Measurements from ENCODE around the gene ABHD1.
"Not testable (repeated sequence)": the region's sequence is repeated elsewhere in the genome, so short reads cannot be mapped to it uniquely, and the experiment has no call there.

ABHD1 gene

DNA sequence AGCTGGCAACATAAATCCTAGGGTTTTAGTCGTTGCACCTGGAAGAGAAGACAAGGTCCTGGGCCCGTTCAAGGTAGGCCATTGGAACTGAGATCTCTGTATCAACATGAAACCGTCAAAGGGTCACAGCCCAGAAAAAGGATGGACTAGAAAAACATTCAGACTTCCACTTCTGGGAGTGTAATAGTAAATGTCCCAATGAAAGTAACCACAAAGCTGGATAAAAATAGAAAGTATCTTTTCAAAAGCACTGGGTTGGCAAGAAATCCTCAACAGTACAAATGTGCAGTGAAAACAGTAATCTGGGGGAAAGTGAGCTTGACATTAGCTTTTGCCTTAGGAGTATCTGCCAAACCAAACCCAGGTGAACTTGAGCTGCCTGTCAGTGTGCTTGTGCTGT is 17.6 kb upstream of the ABHD1 start:
- ChIA-PET CTCF (interaction anchor here (0.6 kb wide), 1 partner anchor 12 kb away, joined by 3 read pairs; no protein-coding TSS in a partner anchor), POLR2A (no interaction called here)
- DNase-seq (ENCODE audit: extremely low spot score) = no peak

DNA sequence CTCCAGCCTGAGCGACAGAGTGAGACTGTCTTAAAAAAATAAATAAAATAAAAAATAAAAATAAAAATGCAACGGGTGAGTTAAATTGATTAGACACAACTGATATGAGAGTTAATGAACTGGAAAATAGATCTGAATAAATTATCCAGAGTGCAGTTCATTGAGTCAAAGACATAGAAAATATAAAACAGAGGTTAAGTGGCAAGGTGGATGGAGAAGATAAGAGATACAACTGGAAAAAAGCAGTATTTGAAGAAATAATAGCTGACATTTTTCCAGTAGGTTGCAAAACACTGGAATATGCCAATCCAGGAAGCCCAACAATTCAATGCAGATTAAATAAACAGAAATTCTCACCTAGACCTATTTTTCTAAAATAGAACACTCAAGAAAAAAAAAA is 15.4 kb upstream of the ABHD1 start:
- TF ChIP-seq CTBP1 (IDR thresholded peaks at IDR 0.05; ENCODE audit: borderline replicate concordance) (no peak), FOXA1 (IDR thresholded peaks at IDR 0.05) (no peak), SUZ12 (IDR thresholded peaks at IDR 0.05) (no peak), LEF1 (IDR thresholded peaks at IDR 0.05; ENCODE audit: borderline replicate concordance) (no peak)
- POLR2A ChIA-PET = interaction anchor here (1.3 kb wide), 1 partner anchor 26 kb away, joined by 3 read pairs; no protein-coding TSS in a partner anchor
- no peak for DNase-seq (ENCODE audit: extremely low spot score)
- CTCF ChIA-PET = interaction anchor here (0.7 kb wide), 1 partner anchor 54 kb away, joined by 4 read pairs; no protein-coding TSS in a partner anchor

More for the DNA sequence above, 17.6 kb upstream of the ABHD1 start:
- TF ChIP-seq HDGF (IDR thresholded peaks at IDR 0.05; ENCODE audit: borderline replicate concordance) (no peak), TARDBP (IDR thresholded peaks at IDR 0.05) (no peak), BHLHE40 (IDR thresholded peaks at IDR 0.05; ENCODE audit: borderline replicate concordance) (no peak), SP1 (IDR thresholded peaks at IDR 0.05) (no peak), FOXK2 (IDR thresholded peaks at IDR 0.05) (no peak), ZNF384 (IDR thresholded peaks at IDR 0.05) (no peak)

DNA sequence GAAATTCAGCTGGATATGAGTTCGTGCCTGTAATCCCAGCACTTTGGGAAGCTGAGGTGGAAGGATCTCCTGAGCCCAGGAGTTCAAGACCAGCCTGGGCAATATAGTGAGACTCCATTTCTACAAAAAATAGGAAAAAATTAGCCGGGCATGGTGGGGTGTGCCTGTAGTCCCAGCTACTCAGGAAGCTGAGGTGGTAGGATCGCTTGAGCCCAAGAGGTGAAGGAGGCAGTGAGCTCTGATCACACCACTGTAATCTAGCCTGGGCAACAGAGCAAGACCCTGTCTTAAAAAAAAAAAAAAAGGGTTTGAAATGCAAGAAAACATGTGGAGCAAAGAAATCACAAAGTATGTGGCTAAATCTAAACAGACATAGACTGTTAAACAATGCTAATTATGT is 14.5 kb upstream of the ABHD1 start:
- ChIA-PET CTCF (no interaction called here), POLR2A (interaction anchor here (0.9 to 1.3 kb wide), 2 partner anchors 15 to 25 kb away, joined by 3 read pairs; no protein-coding TSS in a partner anchor)
- DNase-seq (ENCODE audit: extremely low spot score) = no peak
- TF ChIP-seq NFRKB (IDR thresholded peaks at IDR 0.05) = no peak
- TF ChIP-seq SUZ12 (IDR thresholded peaks at IDR 0.05) = no peak
- no peak for TF ChIP-seq CTBP1 (IDR thresholded peaks at IDR 0.05; ENCODE audit: borderline replicate concordance)

DNA sequence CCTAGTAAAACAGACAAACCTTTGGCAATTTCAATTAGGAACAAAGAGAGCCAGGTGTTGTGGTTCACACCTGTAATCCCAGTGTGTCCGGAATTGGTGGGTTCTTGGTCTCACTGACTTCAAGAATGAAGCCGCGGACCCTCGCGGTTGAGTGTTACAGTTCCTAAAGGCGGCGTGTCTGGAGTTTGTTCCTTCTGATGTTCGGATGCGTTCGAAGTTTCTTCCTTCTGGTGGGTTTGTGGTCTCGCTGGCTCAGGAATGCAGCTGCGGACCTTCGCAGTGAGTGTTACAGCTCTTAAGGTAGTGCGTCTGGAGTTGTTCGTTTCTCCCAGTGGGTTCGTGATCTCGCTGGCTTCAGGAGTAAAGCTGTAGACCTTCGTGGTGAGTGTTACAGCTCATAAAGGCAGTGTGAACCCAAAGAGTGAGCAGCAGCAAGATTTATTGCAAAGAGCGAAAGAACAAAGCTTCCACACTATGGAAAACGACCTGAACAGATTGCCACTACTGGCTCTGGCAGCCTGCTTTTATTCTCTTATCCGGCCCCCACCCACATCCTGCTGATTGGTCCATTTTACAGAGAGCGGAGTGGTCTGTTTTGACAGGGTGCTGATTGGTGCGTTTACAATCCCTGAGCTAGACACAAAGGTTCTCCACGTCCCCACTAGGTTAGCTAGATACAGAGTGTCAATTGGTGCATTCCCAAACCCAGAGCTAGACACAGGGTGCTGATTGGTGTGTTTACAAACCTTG is 12.8 kb upstream of the ABHD1 start:
- not testable (repeated sequence) for DNase-seq (ENCODE audit: extremely low spot score)
- ChIA-PET POLR2A (interaction anchor here (1.2 kb wide), 1 partner anchor 24 kb away, joined by 3 read pairs; no protein-coding TSS in a partner anchor), CTCF (interaction anchor here (0.6 kb wide), 1 partner anchor 193 kb away, joined by 4 read pairs; no protein-coding TSS in a partner anchor)

DNA sequence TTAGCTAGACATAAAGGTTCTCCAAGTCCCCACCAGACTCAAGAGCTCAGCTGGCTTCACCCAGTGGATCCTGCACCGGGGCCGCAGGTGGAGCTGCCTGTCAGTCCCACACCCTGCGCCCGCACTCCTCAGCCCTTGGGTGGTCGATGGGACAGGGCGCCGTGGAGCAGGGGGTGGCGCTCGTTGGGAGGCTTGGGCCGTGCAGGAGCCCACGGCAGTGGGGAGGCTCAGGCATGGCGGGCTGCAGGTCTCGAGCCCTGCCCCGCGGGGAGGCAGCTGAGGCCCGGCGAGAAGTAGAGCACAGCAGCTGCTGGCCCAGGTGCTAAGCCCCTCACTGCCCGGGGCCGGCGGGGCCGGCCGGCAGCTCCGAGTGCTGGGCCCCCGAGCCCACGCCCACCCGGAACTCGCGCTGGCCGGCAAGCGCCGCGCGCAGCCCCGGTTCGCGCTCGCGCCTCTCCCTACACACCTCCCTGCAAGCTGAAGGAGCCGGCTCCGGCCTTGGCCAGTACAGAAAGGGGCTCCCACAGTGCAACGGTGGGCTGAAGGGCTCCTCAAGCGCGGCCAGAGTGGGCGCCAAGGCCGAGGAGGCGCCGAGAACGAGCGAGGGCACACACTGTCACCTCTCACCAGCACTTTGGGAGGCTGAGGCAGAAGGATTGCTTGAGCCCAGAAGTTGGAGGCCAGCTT is 12.1 kb upstream of the ABHD1 start:
- DNase-seq (ENCODE audit: extremely low spot score); CTCF ChIA-PET: not testable (repeated sequence)
- POLR2A ChIA-PET = interaction anchor here (1.2 kb wide), 1 partner anchor 24 kb away, joined by 3 read pairs; no protein-coding TSS in a partner anchor

DNA sequence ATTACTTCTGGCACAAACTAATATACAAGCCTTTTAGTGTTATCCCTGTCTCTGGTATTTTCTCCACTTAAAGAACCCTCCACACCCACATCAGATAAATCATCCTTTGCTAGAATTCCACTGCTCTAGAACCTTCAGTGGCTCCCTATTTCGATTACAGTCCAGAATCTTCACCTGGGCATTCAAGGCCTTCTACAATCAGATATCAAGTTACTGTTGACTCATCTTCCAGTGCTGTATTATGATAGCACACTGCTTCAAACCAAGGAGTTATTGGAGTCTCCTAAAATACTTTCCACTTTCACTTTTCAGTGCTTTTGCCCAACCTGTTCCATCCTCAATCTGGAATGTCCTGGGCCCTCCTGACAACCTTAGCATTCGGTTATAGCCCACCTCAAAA is 8.1 kb upstream of the ABHD1 start:
- DNase-seq (ENCODE audit: extremely low spot score) = no peak
- ChIA-PET POLR2A (interaction anchor here (2.6 kb wide), 1 partner anchor 8 kb away, joined by 9 read pairs; the partner anchor contains the start of gene ABHD1), CTCF (interaction anchor here (0.7 kb wide), 1 partner anchor 207 kb away, joined by 3 read pairs; the partner anchor contains the start of gene MPV17)
- TF ChIP-seq L3MBTL2 (conservative IDR thresholded peaks at IDR 0.05) = no peak
- no peak for TF ChIP-seq ARNT (IDR thresholded peaks at IDR 0.05)
- TF ChIP-seq FOXA1 (IDR thresholded peaks at IDR 0.05) = no peak
- no peak for TF ChIP-seq LEF1 (IDR thresholded peaks at IDR 0.05; ENCODE audit: borderline replicate concordance)
- TF ChIP-seq TARDBP (IDR thresholded peaks at IDR 0.05) = no peak
- no peak for TF ChIP-seq SP1 (IDR thresholded peaks at IDR 0.05)
- TF ChIP-seq FOXK2 (IDR thresholded peaks at IDR 0.05) = no peak
- TF ChIP-seq ZNF384 (IDR thresholded peaks at IDR 0.05) = no peak

DNA sequence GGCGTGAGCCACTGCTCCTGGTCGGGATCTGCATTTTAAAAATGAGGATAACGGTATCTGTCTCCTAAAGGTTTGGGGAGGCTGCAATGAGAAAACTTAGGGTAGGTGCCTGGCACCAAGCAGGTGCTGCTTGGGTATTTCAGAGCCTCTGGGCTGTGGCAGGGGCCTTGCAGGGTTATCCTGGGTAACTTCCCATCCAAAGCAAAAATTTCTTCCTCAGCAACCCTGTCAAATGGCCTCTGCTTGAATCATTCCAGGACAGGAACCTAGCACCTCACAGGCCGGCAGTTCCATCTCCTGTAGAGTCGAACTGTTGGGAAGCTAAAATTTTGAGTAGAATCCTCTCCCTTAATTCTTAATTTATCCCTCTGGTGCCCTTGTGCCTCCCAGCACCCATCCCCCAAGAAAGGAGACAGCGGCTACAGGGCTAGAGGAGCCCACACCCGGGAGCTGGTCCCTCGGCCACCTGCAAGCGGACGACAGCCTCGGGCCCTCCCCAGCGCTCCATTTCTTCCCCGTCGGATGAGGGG is 5.6 kb upstream of the ABHD1 start:
- TF ChIP-seq FOXM1 (IDR thresholded peaks at IDR 0.05; ENCODE audit: borderline replicate concordance) = no peak
- DNase-seq (ENCODE audit: extremely low spot score) = no peak
- POLR2A ChIA-PET = no interaction called here
- CTCF ChIA-PET = interaction anchor here (0.6 kb wide), 1 partner anchor 12 kb away, joined by 3 read pairs; no protein-coding TSS in a partner anchor

DNA sequence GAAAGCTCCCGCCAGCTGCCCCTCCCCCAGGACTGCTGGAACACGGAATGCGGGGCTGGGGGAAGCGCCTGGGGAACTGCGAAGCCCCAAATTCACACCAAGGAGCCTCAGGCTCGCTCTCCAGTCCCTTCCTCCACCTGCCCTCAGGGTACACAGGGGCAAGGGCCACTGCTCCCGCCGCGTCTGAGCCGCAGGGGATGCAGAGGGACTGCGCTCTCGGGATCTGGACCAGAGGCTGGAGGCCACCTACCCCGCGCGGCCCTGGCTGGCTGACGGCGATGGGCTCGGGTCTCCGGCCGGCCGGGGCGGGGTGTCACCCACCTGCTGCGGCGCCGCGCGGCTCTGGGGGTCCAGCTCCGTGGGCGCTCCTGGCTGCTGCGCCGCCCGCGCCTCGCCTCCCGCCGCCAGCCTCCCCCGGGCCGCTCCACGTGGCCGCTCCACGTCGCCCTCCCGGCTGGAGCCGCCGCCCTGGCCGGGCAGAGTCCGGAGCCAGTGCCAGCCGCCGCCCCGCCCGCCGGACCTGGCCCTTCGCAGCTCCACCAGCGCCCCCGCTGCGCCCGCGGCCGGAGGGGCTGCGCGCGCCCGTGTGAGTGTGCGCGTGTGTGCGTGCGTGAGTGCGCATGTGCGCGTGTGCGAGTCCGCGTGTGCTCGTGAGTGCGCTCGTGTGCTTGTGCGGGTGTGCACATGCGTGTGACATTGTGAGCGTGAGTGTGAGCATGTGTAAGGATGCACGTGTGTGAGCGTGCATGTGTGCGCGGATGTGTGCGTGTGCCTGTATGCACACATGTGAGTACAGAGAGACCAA is 4.9 kb upstream of the ABHD1 start, which contains the start of gene CGREF1:
Gene CGREF1 (minus strand): TSS at position 604 of the 805 bp plus-strand sequence. CDS start 14,762 bp downstream, outside the sequence.
- CTCF ChIA-PET = interaction anchor here (0.6 kb wide), 1 partner anchor 13 kb away, joined by 3 read pairs; no protein-coding TSS in a partner anchor
- DNase-seq (ENCODE audit: extremely low spot score) = no peak
- no peak for TF ChIP-seq ELF4 (IDR thresholded peaks at IDR 0.05)
- TF ChIP-seq LEF1 (IDR thresholded peaks at IDR 0.05; ENCODE audit: borderline replicate concordance) = no peak
- TF ChIP-seq, protein P1, sequence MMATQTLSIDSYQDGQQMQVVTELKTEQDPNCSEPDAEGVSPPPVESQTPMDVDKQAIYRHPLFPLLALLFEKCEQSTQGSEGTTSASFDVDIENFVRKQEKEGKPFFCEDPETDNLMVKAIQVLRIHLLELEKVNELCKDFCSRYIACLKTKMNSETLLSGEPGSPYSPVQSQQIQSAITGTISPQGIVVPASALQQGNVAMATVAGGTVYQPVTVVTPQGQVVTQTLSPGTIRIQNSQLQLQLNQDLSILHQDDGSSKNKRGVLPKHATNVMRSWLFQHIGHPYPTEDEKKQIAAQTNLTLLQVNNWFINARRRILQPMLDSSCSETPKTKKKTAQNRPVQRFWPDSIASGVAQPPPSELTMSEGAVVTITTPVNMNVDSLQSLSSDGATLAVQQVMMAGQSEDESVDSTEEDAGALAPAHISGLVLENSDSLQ (IDR thresholded peaks at IDR 0.05) = no peak
- TF ChIP-seq ZNF384 (IDR thresholded peaks at IDR 0.05) = no peak
- no peak for TF ChIP-seq TARDBP (IDR thresholded peaks at IDR 0.05)
- no peak for TF ChIP-seq ARNT (IDR thresholded peaks at IDR 0.05)
- no peak for TF ChIP-seq BHLHE40 (IDR thresholded peaks at IDR 0.05; ENCODE audit: borderline replicate concordance)
- no peak for TF ChIP-seq HDGF (IDR thresholded peaks at IDR 0.05; ENCODE audit: borderline replicate concordance)
- POLR2A ChIA-PET = no interaction called here

DNA sequence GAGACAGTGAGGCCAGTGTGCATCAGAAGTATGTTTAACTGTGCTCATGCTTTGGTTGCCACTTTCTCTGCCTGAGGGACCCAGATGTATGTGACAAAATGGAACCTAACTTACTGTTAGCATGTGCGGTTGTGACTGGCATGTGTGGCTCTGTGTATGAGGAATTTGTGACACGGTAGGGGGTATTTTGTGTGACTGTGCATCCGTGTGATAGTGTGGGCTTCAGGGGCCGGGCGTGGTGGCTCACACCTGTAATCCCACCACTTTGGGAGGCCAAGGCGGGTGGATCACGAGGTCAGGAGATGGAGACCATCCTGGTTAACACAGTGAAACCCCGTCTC is 4.3 kb upstream of the ABHD1 start:
- POLR2A ChIA-PET; CTCF ChIA-PET; DNase-seq (ENCODE audit: extremely low spot score): not testable (repeated sequence)

All from HEK293T (cell line).